ENCODE results near the gene TMEM218. TPM values are rescaled to one million over a fixed set of nuclear protein-coding genes. Genes with fewer than 3 reads are reported as not detected.
"Not testable (repeated sequence)": the region's sequence is repeated elsewhere in the genome, so short reads cannot be mapped to it uniquely, and the experiment has no call there.

TMEM218 gene
- polyA plus RNA-seq, 1 experiment = 15.1 TPM

GRCh38 chr11:125061281-125061680 is 50.1 kb downstream of the TMEM218 start:
- Histone ChIP-seq H3K27me3 (ENCODE audit: control insufficient read depth, insufficient read depth, low read length) (no peaks in the 10 kb centered on the region), H3K36me3 (ENCODE audit: control insufficient read depth, insufficient read depth, low read length) (no peaks in the 10 kb centered on the region), H3K4me3 (ENCODE audit: low read depth, low read length) (no peak overlapping the region)
- ChIA-PET POLR2A (no interaction called here), CTCF (no interaction called here)
- DNase-seq (ENCODE audit: low read depth) = no peak
- TF ChIP-seq CTCF (IDR thresholded peaks at IDR 0.05; ENCODE audit: insufficient read depth, low read depth, low read length) = no peak

- CTCF ChIA-PET = interaction anchor here (1.5 kb wide), 1 partner anchor 12 kb away, joined by 4 read pairs; no protein-coding TSS in a partner anchor
- H3K27me3 ChIP-seq (ENCODE audit: control insufficient read depth, insufficient read depth, low read length) = no peaks in the 10 kb centered on the region
- POLR2A ChIA-PET = no interaction called here
- DNase-seq (ENCODE audit: low read depth) = no peak
- no peak overlapping the region for H3K4me3 ChIP-seq (ENCODE audit: low read depth, low read length)
- H3K36me3 ChIP-seq (ENCODE audit: control insufficient read depth, insufficient read depth, low read length) = no peaks in the 10 kb centered on the region
- TF ChIP-seq CTCF (IDR thresholded peaks at IDR 0.05; ENCODE audit: insufficient read depth, low read depth, low read length) = no peak
These were observed 53.8 kb downstream of the TMEM218 start for GRCh38 chr11:125057693-125058016.

GRCh38 chr11:125056931-125057692 is 54.3 kb downstream of the TMEM218 start:
- H3K4me3 ChIP-seq (ENCODE audit: low read depth, low read length) = no peak overlapping the region
- no peaks in the 10 kb centered on the region for H3K27me3 ChIP-seq (ENCODE audit: control insufficient read depth, insufficient read depth, low read length)
- POLR2A ChIA-PET = no interaction called here
- H3K36me3 ChIP-seq (ENCODE audit: control insufficient read depth, insufficient read depth, low read length) = no peaks in the 10 kb centered on the region
- TF ChIP-seq CTCF (IDR thresholded peaks at IDR 0.05; ENCODE audit: insufficient read depth, low read depth, low read length) = no peak
- CTCF ChIA-PET = no interaction called here
- no peak for DNase-seq (ENCODE audit: low read depth)

DNA sequence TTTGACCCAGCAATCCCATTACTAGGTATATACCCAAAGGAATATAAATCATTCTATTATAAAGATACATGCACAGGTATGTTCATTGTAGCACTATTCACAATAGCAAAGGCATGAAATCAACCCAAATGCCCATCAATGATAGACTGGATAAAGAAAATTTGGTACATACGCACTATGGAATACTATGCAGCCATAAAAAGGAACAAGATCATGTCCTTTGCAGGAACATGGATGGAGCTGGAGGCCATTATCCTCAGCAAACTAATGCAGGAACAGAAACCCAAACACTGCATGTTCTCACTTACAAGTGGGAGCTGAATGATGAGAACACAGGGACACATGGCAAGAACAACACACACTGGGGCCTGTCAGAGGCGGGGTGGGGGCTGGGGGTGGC is 55.3 kb downstream of the TMEM218 start:
- H3K36me3 ChIP-seq (ENCODE audit: control insufficient read depth, insufficient read depth, low read length); H3K4me3 ChIP-seq (ENCODE audit: low read depth, low read length); DNase-seq (ENCODE audit: low read depth); POLR2A ChIA-PET; CTCF ChIA-PET; H3K27me3 ChIP-seq (ENCODE audit: control insufficient read depth, insufficient read depth, low read length): not testable (repeated sequence)

GRCh38 chr11:125055107-125055715 is 56.2 kb downstream of the TMEM218 start:
- CTCF ChIA-PET = interaction anchor here (0.6 kb wide), 1 partner anchor 29 kb away, joined by 3 read pairs; no protein-coding TSS in a partner anchor

More at GRCh38 chr11:125055107-125055715, 56.2 kb downstream of the TMEM218 start:
- no peak for TF ChIP-seq CTCF (IDR thresholded peaks at IDR 0.05; ENCODE audit: insufficient read depth, low read depth, low read length)
- no peak for DNase-seq (ENCODE audit: low read depth)
- no peaks in the 10 kb centered on the region for H3K36me3 ChIP-seq (ENCODE audit: control insufficient read depth, insufficient read depth, low read length)
- no peaks in the 10 kb centered on the region for H3K27me3 ChIP-seq (ENCODE audit: control insufficient read depth, insufficient read depth, low read length)
- no peak overlapping the region for H3K4me3 ChIP-seq (ENCODE audit: low read depth, low read length)
- POLR2A ChIA-PET = no interaction called here
